DOHH2 (cell line): ENCODE measurements around the gene PROS1.
"Not testable (repeated sequence)": the region's sequence is repeated elsewhere in the genome, so short reads cannot be mapped to it uniquely, and the experiment has no call there.

Source experiments
- CTCF ChIP-seq: fragments of 200-600 bp; sonication (generic); IDR thresholded peaks from one replicate; pipeline ENCODE4 v1.5.1; 2014; ENCODE audit warnings: antibody characterized with exemption, mild to moderate bottlenecking, low read depth, low read length; ENCODE audit not compliant: poor library complexity, severe bottlenecking
- EZH2phosphoT487 ChIP-seq: fragments of 200-600 bp; sonication (generic); IDR thresholded peaks from 2 replicates; pipeline ENCODE4 v1.6.1; 2017; ENCODE audit warnings: borderline replicate concordance, mild to moderate bottlenecking, antibody characterized with exemption, low read length, moderate library complexity, mixed read lengths

DNA sequence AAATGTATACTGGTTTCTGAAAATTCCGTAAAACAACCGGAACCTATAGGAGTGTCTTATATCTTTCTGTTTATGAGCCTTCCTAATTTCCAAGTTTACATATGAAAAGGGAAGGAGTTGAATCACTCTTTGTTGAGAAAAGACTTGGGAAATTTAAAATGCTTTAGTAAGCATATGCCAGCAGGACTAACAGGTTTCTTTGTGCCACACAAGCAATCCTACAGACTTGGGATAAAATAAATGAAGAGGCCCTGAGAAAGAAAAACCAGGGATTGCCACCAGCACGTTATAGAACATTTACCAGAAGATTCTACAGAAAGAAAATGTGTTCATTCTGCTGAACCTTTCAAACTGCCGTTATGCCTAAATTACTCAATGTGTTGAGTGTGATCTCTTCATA, 96.3 kb downstream of the PROS1 start:
- not testable (repeated sequence) for TF ChIP-seq CTCF, EZH2phosphoT487
